Fibroblast of mammary gland (primary cell): ENCODE measurements around the gene SP100.

Experiments
- DNase-seq: peaks from one replicate; pipeline ENCODE4 v3.0.0-alpha.2; 2010; ENCODE audit warnings: low read depth
- H3K4me3 ChIP-seq: 2 replicates; pipeline ENCODE4 v1.5.1; 2011; ENCODE audit warnings: low read depth, mild to moderate bottlenecking, low read length, moderate library complexity; ENCODE audit not compliant: control insufficient read depth
- TF ChIP-seq, protein P1 (sequence below): conservative IDR thresholded peaks from 2 replicates; pipeline ENCODE4 v1.5.1; 2011; ENCODE audit warnings: low read depth, low read length, inconsistent platforms; ENCODE audit not compliant: control insufficient read depth, insufficient read depth

SP100 gene

GRCh38 chr2:230520875-230521155 lies 104.8 kb downstream of the SP100 start:
- no peak overlapping the region for H3K4me3 ChIP-seq
- peak; percentile 91 for DNase-seq
- TF ChIP-seq, protein P1, sequence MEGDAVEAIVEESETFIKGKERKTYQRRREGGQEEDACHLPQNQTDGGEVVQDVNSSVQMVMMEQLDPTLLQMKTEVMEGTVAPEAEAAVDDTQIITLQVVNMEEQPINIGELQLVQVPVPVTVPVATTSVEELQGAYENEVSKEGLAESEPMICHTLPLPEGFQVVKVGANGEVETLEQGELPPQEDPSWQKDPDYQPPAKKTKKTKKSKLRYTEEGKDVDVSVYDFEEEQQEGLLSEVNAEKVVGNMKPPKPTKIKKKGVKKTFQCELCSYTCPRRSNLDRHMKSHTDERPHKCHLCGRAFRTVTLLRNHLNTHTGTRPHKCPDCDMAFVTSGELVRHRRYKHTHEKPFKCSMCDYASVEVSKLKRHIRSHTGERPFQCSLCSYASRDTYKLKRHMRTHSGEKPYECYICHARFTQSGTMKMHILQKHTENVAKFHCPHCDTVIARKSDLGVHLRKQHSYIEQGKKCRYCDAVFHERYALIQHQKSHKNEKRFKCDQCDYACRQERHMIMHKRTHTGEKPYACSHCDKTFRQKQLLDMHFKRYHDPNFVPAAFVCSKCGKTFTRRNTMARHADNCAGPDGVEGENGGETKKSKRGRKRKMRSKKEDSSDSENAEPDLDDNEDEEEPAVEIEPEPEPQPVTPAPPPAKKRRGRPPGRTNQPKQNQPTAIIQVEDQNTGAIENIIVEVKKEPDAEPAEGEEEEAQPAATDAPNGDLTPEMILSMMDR, result no peak

DNA sequence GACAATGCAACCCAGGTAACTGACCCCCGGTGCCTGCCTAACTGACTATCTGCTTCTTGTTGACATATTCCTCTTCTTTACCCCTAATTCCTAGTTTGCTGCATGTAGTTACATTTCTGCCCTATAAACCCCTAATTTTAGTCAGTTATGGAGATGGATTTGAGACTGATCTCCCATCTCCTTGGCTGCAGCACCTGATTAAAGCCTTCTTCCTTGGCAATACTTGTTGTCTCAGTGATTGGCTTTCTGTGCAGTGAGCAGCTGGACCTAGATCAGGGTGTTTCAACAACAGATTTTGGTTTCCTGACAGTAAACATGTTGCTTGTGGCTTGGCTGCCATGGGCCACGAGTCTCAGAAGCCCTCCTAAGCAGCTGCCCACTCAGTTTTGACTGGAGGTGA lies 105.4 kb downstream of the SP100 start:
- DNase-seq, result no peak
- TF ChIP-seq, protein P1, result no peak
- H3K4me3 ChIP-seq, result no peak overlapping the region

DNA sequence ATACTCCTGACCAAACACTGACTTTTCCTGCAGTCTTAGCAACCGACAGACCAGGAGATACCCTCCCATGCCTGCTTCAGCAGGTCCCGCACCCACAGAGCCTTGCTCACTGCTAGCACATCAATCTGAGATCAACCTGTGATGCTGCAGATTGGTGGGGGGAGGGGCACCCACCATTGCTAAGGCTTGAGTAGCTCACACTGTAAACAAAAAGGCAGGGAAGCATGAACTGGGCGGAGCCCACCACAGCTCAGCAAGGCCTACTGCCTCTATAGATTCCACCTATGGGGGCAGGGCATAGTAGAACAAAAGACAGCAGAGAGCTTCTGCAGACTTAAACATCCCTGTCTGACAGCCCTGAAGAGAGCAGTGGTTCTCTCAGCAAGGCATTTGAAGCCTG lies 109.7 kb downstream of the SP100 start:
- no peak overlapping the region for H3K4me3 ChIP-seq
- DNase-seq, result no peak
- TF ChIP-seq, protein P1, result no peak

DNA sequence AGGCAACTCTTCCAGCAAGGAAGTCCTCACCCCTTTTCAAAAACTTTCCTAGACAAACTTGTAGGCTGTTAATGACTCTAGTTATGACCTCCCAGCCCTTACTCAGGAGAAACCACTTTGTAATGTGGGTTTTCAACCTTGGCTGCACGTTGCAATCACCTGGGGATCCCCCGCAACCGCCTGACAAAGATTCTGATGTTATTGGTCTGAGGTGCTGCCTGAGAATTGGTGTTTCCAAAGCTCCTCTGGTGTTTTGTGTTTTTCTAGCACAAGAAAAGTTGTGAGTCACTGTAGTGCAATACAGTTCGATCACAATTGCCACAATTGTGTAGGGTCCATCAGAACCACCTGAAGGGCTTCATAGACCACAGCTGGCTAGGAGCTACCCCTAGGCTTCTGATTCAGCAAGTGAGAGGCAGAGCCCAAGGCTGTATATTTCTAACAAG lies 121.6 kb downstream of the SP100 start:
- no peak overlapping the region for H3K4me3 ChIP-seq
- DNase-seq, result no peak
- TF ChIP-seq, protein P1, result no peak

DNA sequence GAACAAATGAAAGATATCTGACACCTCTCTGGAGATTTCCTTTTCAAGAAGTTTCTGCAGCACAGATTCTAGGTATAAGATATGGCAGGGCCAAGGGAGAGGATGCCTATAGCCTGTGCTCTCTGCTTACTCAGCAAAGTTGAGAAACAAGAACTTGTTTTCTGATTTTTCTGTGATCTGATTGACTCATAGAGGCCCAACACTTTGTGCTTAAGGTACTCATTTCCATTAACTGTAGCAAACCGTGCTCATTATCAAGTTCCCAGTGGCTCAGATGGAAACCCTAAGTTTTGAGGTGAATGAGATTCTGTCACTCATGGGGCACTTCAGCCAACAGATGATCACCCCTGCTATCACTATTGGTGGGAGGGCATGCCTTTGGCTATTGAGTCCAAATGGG lies 124.3 kb downstream of the SP100 start:
- no peak overlapping the region for H3K4me3 ChIP-seq
- TF ChIP-seq, protein P1, result no peak
- no peak for DNase-seq

- H3K4me3 ChIP-seq, result no peak overlapping the region
- no peak for DNase-seq
- TF ChIP-seq, protein P1, result no peak
Measured at GRCh38 chr2:230541934-230542380, 126.0 kb downstream of the SP100 start.

DNA sequence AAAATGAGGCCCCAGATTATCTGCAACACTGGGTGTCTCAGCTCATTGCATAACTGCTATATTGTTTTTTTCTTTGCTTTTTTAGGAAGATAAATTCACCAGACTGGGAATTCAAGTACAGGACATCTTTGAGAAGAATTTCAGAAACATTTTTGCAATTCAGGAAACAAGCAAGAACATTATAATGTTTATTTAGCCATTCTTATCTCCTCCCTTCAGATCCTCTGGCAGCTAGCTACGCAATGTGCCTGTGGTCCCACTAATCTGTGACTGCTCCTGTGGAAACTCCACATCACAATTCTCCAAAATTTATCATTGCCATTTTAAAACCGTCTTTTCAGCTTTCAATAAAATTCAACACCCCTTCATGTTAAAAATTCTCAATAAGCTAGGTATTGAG lies 126.8 kb downstream of the SP100 start:
- no peak for DNase-seq
- TF ChIP-seq, protein P1, result no peak
- H3K4me3 ChIP-seq, result no peak overlapping the region
